ENCODE results near the gene CEPT1.
A peak's percentile ranks its signal among the peaks of the same experiment; 100 is the strongest.
"Not testable (repeated sequence)": the region's sequence is repeated elsewhere in the genome, so short reads cannot be mapped to it uniquely, and the experiment has no call there.

CEPT1 gene

DNA sequence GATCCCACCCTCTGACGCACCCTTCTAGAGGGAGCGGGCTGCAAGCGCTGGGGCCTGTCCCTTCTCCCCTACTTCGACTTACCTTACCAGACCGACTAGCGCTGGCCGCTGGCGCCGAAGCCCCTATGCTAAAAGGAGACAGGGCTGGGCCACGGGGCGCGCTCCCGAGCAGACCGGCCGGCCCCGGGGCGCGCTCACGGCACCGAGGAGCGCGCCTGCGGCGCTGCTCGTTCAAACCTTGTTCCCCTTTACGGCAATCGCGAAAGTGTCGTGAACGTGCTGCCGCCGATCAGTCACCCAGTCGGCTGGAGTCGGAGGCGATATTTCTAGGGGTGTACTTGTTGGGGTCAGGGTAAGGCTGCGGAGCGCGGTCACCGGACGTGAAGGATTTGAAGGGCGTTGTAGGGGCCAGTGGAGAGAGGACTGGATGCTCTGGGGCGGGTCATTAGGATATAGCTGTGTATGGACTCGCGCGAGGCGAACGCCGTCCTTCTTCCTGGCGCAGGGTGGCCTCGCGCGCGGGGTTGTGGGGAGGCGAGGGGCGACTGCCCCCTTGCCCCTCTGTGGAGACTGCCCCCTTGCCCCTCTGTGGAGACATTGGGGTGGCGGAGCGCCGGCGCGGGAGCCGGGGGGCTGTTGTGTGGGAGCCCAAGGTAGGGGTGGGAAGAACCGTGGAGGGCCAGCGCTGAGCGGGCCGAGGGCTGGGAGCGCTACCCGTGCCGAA is at the start of gene CEPT1, which contains the start of gene DRAM2:
CEPT1 (plus strand) TSS at position 268 of the 724 bp plus-strand sequence. CDS start 7,492 bp downstream, outside the sequence.
DRAM2 (minus strand) TSS at position 138 of the 724 bp plus-strand sequence. CDS start 8,539 bp downstream, outside the sequence.
- peak; percentile 79 to 80 for DNase-seq (ENCODE audit: low read depth in 2 of 2, low spot score in 1 of 2)

- DNase-seq (ENCODE audit: low read depth in 2 of 2, low spot score in 1 of 2), result not testable (repeated sequence)
Measured at GRCh38 chr1:111095421-111095820, 44.6 kb upstream of the CEPT1 start.

DNA sequence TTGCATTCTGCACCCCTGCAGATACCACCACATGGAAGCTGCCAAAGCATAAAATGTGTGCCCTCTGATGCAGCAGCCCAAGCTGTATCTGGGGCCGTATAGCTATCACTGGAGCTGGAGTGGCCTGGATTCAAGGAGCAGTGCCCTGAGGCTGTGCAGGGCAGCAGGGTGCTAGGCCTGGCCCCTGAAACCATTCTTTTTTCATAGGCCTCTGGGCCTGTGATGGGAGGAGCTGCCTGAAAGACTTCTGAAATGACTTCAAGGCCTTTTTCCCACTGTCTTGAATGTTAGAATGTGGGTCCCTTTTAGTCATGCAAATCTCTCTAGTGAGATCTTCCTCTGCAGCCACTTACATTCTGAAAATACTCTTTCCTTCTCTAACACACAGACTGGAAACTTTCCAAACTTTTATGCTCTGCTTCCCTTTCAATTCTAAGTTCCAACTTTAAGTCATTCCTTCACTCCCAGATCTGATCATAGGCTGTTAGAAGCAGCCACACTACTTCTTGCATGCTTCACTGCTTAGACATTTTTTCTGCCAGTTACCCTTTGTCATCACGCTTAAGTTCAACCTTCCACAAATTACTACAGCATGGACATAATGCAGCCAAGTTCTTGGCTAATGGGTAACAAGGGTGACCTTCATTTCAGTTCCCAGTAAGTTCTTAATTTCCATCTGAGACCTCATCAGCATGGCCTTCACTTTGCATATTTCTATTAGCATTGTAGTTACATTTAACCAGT is 42.5 kb upstream of the CEPT1 start:
- DNase-seq (ENCODE audit: low read depth in 2 of 2, low spot score in 1 of 2), result no peak

DNA sequence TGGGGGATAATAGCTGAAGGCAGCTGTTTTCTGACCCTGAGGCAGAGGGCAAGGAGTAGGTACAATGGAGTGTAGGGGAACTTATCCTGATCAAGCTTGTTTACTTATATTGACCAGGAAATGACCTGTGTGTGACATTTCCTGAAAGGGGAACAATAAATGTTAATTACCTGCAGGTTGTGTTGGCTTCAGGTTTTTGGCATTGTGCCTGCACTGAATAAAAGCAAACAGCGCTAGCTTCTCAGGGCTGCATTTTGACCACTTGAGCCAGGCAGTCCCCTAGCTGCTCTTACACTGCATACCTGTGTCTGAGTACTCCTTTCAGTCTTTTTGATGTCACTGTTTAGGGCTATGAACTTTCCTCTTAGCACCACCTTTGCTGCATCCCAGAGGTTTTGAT is 40.7 kb upstream of the CEPT1 start:
- no peak for DNase-seq (ENCODE audit: low read depth in 2 of 2, low spot score in 1 of 2)

DNA sequence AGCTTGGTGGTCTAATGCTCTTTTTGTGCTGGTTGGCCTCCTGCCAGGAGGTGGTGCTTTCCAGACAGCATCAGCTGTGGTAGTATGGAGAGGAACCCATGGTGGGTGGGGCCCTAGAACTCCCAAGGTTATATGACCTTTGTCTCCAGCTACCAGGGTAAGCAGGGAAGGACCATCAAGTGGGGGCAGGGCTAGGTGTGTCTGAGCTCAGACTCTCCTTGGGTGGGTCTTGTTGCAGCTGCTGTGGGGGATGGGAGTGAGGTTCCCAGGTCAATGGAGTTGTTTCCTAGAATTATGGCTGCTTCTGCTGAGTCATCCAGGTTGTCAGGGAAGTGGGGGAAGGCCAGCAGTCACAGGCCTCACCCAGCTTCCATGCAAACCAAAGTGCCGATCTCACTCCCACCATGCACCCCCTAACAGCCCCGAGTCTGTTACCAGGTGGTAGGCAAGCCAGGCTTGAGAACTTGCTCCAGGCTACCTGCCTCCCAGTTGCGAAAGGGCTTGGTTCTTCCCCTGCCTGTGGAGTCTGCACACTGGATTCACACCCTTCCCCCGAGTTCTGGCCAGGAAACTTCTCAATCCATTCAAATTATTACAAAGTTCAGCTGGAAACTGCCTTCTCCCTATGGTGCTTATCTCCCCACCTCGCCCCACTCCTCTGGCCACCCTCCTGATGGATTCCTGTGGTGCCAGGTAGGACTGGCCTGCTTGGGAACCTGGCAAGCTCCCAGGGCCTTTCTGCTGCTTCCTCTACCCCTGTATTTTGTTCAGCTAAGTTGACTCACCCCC is 38.0 kb upstream of the CEPT1 start:
- no peak for DNase-seq (ENCODE audit: low read depth in 2 of 2, low spot score in 1 of 2)

DNA sequence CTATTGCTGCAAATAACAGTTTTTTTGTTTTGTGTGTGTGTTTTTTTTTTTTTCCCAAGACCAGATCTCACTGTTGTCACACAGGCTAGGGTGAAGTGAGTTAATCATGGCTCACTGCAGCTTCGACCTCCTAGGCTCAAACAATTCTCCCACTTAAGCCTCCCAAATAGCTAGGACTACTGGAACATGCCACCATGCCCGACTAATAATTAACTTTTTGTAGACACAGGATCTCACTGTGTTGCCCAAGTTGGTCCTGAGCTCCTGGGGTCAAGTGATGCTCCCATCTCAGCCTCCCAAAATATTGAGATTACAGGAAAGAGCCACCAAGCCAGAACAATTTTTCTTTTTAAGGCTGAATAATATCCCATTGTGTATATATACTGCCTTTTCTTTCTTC is 35.0 kb upstream of the CEPT1 start:
- DNase-seq (ENCODE audit: low read depth in 2 of 2, low spot score in 1 of 2), result no peak

DNA sequence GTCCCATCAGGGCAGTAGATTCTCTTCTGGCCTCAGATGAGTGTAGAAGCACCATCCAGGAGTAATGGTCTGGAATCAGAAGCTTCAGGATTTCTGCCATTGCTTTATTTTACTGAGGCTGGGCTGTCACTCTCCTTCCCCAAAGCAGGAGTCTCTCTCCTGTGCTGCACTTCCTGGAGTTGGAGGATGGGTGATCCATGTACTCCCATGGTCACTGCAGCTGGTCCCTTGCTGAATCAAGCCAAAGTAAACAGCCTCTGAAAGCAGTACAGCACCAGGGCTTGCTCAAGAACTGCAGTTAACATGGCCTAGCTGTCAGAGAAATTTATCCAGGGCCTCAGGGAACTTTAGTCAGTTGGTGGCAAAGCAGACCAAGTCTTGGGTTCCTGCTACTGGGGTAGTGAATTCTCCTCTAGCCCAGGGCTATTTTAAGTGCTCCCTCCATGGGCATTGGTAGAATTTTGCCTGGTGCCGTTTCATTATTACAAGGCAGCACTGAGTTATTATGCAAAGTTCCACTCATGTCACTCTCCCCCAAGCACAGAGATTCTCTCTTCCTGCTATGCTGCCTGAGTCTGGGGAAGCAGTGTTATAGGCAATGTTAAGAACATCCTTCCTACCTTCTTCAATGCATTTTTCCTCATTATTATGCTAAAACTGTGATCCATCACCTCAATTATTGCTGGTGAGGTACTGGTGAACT is 29.7 kb upstream of the CEPT1 start:
- DNase-seq (ENCODE audit: low read depth in 2 of 2, low spot score in 1 of 2), result no peak

GRCh38 chr1:111116496-111116895 is 23.5 kb upstream of the CEPT1 start:
- DNase-seq (ENCODE audit: low read depth in 2 of 2, low spot score in 1 of 2), result no peak

GRCh38 chr1:111126354-111126753 is 13.7 kb upstream of the CEPT1 start:
- DNase-seq (ENCODE audit: low read depth in 2 of 2, low spot score in 1 of 2), result no peak

- no peak for DNase-seq (ENCODE audit: low read depth in 2 of 2, low spot score in 1 of 2)
Measured at GRCh38 chr1:111127923-111128643, 11.9 kb upstream of the CEPT1 start.

DNA sequence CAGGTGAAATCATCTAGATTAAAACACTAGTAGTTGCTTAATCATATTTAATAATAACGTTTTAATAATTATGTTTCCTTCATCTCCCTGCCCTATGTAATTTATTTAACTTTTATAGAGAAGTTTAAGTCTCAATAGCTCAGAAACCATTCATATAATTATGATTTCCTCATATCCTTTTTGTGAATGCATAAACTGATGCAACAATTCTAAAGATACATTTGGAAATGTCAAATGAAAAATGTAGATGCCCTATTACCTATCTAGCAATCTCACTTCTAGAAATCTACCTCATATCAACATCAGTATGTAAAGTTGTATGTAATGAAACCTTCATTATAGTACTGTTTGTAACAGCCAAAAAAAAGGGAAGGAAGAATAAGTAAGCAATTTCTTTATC is 10.6 kb upstream of the CEPT1 start:
- no peak for DNase-seq (ENCODE audit: low read depth in 2 of 2, low spot score in 1 of 2)

- no peak for DNase-seq (ENCODE audit: low read depth in 2 of 2, low spot score in 1 of 2)
Measured at GRCh38 chr1:111131693-111132092, 8.3 kb upstream of the CEPT1 start.

DNA sequence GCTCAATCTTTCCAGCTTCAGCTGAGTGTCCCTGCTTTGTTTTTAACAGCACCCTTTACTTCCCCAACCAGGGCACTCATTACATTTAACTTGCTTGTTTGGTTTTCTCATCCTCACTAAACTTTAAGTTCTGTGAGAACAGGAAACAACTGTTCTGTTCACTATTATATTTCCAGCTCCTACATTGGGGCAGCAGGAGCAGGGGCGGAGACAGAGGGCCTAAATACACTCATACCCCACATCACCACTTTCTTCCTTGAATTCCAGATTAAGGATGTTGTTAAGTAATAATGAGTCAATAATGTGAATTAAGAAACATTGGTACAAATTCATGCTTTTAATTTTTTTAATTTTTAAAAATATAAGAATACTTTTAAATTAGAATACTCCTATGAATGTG is 6.2 kb upstream of the CEPT1 start:
- no peak for DNase-seq (ENCODE audit: low read depth in 2 of 2, low spot score in 1 of 2)

DNA sequence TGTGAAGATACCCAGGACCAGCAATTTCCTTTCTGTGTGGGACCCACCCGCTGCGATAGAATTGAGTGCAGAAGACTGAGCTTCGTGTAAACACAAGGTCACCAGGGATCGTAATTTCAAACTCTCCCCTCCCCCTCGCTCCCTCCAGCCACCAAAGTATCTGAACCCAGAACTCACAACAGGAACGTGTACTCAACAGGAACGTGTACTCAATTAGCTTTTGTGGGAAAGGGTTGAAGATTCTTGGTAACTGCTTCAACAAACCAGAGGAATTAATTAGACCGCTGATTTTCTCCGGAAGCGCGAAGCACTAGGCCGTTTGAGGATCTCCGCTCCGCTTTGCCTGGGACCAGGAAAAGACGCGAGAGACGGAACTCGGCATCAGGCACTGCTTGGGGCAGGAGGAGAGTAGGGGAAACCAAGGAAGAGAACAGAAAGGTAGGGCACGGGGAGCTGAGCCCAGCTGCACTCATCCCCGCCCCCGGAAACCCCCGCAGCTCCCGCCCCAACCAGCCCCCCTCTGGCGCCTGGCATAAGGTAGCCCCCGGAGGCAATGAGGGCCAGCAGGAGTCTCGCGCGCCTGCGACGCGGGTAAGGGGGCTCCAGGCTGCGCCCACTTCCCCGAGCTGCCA is 583 bp upstream of the CEPT1 start:
- peak; percentile 1 to 19 for DNase-seq (ENCODE audit: low read depth in 2 of 2, low spot score in 1 of 2)

GRCh38 chr1:111140680-111140967 is 601 bp downstream of the CEPT1 start:
- no peak for DNase-seq (ENCODE audit: low read depth in 2 of 2, low spot score in 1 of 2)

DNA sequence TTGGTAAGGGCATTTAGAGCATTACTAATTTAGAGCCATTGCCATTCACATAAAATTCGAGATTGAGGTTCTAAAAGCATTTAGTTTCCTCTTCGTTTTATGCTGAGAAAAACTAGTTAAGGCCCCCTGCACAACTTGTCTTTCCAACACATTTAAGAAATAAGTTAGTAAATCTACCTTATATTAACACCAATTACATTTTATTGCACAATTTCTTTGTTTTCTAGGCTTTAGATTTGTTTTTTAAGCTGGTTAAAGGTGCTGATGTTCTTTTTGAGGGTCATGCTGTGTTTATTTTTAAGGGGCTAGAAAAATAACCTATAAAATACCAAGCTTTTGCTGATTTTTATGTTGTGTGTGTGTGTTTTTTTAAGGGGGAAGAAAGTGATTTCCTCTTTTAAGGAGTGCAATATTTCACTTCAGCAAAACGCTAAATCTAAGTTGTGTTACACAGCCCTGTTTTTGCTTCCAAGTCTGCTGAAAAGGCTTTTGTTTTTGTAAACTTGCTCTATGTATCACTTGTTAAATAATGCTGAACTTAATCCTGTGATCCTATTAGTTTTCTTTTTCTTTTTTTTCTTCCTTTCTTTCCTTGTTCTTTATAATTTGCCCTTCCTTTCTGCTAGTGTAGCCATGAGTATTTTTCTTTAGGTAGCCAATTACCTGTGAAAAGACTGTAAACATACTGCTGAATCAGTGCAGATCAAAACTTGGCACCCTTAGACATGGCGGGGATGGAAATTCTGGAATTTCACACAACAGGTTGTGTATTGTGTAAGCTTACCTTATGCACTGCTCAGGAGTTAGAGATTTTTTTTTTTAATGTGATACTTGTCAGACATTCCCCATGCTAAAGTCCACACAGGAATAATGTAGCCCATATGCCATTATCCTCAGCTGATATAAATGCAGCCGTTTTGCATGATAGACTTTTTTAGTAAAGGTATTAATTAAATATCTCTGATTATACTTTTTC is 1.5 kb downstream of the CEPT1 start:
- no peak for DNase-seq (ENCODE audit: low read depth in 2 of 2, low spot score in 1 of 2)

GRCh38 chr1:111142356-111142975 is 2.4 kb downstream of the CEPT1 start:
- DNase-seq (ENCODE audit: low read depth in 2 of 2, low spot score in 1 of 2), result no peak

DNA sequence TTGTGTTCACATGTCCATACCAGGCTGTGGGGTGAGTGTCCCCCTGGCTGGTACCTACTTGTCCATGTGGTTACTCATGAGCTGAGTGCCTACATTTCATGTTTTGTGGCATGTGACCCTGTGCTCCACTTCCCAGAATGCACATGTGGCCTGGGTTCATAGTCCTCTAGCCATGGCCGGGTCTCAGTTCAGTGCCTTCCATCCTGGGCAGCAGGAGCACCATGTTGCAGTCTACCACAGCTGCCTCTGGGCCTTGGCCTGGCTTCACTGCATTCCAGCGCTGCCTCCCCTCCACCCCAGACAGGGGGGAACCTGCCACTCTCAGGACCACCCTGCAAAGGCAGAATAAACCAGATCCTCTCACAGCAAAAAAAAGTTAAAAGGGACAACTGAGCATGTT is 5.5 kb downstream of the CEPT1 start:
- DNase-seq (ENCODE audit: low read depth in 2 of 2, low spot score in 1 of 2), result no peak
